Upper lobe of left lung (tissue), 4 donors: Measurements from ENCODE around the gene NVL.

Source experiments
- CTCF ChIP-seq, 6 experiments: fragments of 450-650 bp in 4 of 6; fragments of 200-600 bp in 2 of 6; sonication (generic) in 2 of 6; IDR thresholded peaks; one replicate each; pipeline ENCODE4 v1.5.1; 2016 to 2019; ENCODE audit warnings: antibody characterized with exemption in 6 of 6
- POLR2A ChIP-seq, 4 donors: fragments of 450-650 bp; IDR thresholded peaks; one replicate each; pipeline ENCODE4 v1.5.1; 2016 to 2017; ENCODE audit warnings: antibody characterized with exemption in 4 of 4, mild to moderate bottlenecking in 2 of 4
- POLR2AphosphoS5 ChIP-seq, 2 donors: sonication (generic); formaldehyde crosslinking; IDR thresholded peaks; one replicate each; pipeline ENCODE4 v1.5.1; 2017; ENCODE audit warnings: antibody characterized with exemption in 2 of 2

DNA sequence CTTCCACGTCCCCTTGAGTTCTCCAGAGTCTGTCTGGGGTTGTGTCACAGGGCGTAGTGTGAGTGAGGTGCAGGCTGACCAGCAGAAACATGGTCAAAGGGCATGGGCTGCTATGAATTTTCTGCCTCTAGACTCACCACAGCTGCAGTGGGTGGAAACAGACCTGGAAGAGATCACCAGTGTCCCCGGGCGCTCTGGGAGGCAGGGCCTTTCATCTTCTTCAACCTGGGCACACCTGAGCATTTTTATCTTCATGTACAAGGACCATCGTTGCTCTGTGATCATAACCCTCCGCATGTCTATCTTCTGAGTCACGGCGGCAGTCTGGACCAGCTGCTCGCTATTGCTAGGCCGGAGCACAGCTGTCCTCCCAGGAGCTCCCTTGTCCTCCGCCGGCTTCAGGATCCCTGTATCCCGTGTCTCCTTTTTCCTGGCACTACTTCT, 117.3 kb downstream of the NVL start:
- TF ChIP-seq CTCF (IDR thresholded peaks at IDR 0.05) (no peak), POLR2AphosphoS5 (IDR thresholded peaks at IDR 0.05) (no peak), POLR2A (IDR thresholded peaks at IDR 0.05) (no peak)
